Ovary (tissue), 9 donors: Measurements from ENCODE around the gene GTF3C4. TPM values are rescaled to one million over a fixed set of nuclear protein-coding genes. Genes with fewer than 3 reads are reported as not detected.

Experiments used
- DNase-seq, 5 donors: peaks; one replicate each; pipeline ENCODE4 v3.0.0-alpha.2; 2019 to 2020
- H3K27ac ChIP-seq, 2 donors: fragments of 200-600 bp; one replicate each; pipeline versions ENCODE4 v1.5.1 to v1.8.0; 2019 to 2022
- H3K27me3 ChIP-seq: fragments of 200-600 bp; one replicate; pipeline ENCODE4 v1.8.0; 2022
- H3K36me3 ChIP-seq: fragments of 200-600 bp; sonication (generic); one replicate; pipeline ENCODE4 v1.5.1; 2019
- H3K4me1 ChIP-seq: one replicate; pipeline ENCODE4 v1.8.1; 2013; ENCODE audit warnings: mild to moderate bottlenecking, moderate library complexity; ENCODE audit not compliant: insufficient read depth
- H3K4me3 ChIP-seq: fragments of 200-600 bp; sonication (generic); one replicate; pipeline ENCODE4 v1.5.1; 2017
- H3K9me3 ChIP-seq, 2 donors: fragments of 200-600 bp in 1 of 2; sonication (generic) in 1 of 2; one replicate each; pipeline versions ENCODE4 v1.5.1 to v1.8.1; 2013 to 2019; ENCODE audit warnings: mild to moderate bottlenecking in 1 of 2, moderate library complexity in 1 of 2
- CTCF ChIP-seq, 3 donors: fragments of 450-650 bp in 2 of 3; fragments of 200-600 bp in 1 of 3; IDR thresholded peaks; one replicate each; pipeline versions ENCODE4 v1.5.1 to v1.8.0; 2016 to 2022; ENCODE audit warnings: antibody characterized with exemption in 3 of 3, mild to moderate bottlenecking in 1 of 3
- EP300 ChIP-seq: sonication (generic); formaldehyde crosslinking; IDR thresholded peaks from one replicate; pipeline ENCODE4 v1.6.1; 2017; ENCODE audit warnings: antibody characterized with exemption
- POLR2A ChIP-seq: fragments of 450-650 bp; IDR thresholded peaks from one replicate; pipeline ENCODE4 v1.6.1; 2017; ENCODE audit warnings: antibody characterized with exemption, mild to moderate bottlenecking, moderate library complexity
- WGBS, 3 donors: extraction: QIAGEN DNeasy Blood & Tissue Kit in 1 of 3; methylation state at CpG; one replicate each; pipeline versions ENCODE4 v1.1.5 to v1.1.7; 2013 to 2017; 5-methylcytosine and 5-hydroxymethylcytosine counted together
- intact Hi-C, 4 donors: fragments of 100-400 bp; cut with DNase I; formaldehyde crosslinking; loops; one replicate each; pipeline versions ENCODE4 v1.11.0 to v1.15.1; 2022 to 2023
- polyA plus RNA-seq, 2 donors: library from polyadenylated mRNA; stranded (reverse); fragments of 200-250 nt in 1 of 2; fragments of 350-450 nt in 1 of 2; fragmentation: Illumina TruSeq in 1 of 2; extraction: RNeasy Lipid Tissue Mini Kit (QIAGEN cat#74804) in 1 of 2; gene quantifications; one replicate each; pipeline ENCODE4 v1.2.3, GENCODE V29; 2013 to 2014
- total RNA-seq, 7 donors: library from RNA; depleted of rRNA in 2 of 7; stranded (reverse); fragments of >200 nt in 2 of 7; fragmentation: NEBNext Ultra II Directional in 3 of 7; extraction: Animal tissue kit (Norgen Biotek cat#: 25700) in 3 of 7; gene quantifications; one replicate each; pipeline versions ENCODE4 v1.1.0 to v1.2.4, GENCODE V29; 2016 to 2023
- donor health status: DM: no; HTN: no; CAD: no; lungs with moderate emphysema.
- donor health status: DM: no; HTN: no; CAD: no.
- donor health status: Bipolar disorder and iron deficiency.
- donor health status: DM: yes; HTN: yes; CAD: no.
- donor health status: DM: no; HTN: no; CAD: no.
- donor health status: DM: yes; HTN: yes; CAD: no.

GTF3C4 gene
- total and polyA plus RNA-seq, 9 donors: 7.0 to 19.4 (median 15.5) TPM

- Histone ChIP-seq H3K9me3 (no peaks in the 10 kb centered on the region), H3K4me3 (no peak overlapping the region), H3K27me3 (no peaks in the 10 kb centered on the region), H3K27ac (no peak overlapping the region), H3K36me3 (no peaks in the 10 kb centered on the region), H3K4me1 (peaks cover 3% of the 10 kb centered on the region)
- TF ChIP-seq POLR2A (no peak), EP300 (no peak), CTCF (IDR thresholded peaks at IDR 0.05) (no peak)
- intact Hi-C loops: no loop called here
- DNase-seq: no peak
- 70 to 78% (median 76%) methylated on average over 1 of the region's 1 CpG for WGBS, 3 donors
These were observed 13.6 kb downstream of the GTF3C4 start for GRCh38 chr9:132683873-132684272.

- H3K27ac ChIP-seq: no peak overlapping the region
- DNase-seq: no peak
- no peaks in the 10 kb centered on the region for H3K36me3 ChIP-seq
- H3K4me1 ChIP-seq: no peaks in the 10 kb centered on the region
- no peaks in the 10 kb centered on the region for H3K27me3 ChIP-seq
- no peak overlapping the region for H3K4me3 ChIP-seq
- no peaks in the 10 kb centered on the region for H3K9me3 ChIP-seq
- WGBS, 3 donors: 53 to 58% (median 55%) methylated on average over 1 of the region's 1 CpG
- TF ChIP-seq EP300: no peak
- TF ChIP-seq POLR2A: no peak
- no peak for TF ChIP-seq CTCF (IDR thresholded peaks at IDR 0.05)
- intact Hi-C loops: no loop called here
These were observed 20.4 kb downstream of the GTF3C4 start for GRCh38 chr9:132690696-132691095.

GRCh38 chr9:132694144-132694543 is 23.9 kb downstream of the GTF3C4 start:
- TF ChIP-seq EP300: no peak
- TF ChIP-seq POLR2A: no peak
- TF ChIP-seq CTCF (IDR thresholded peaks at IDR 0.05): no peak
- WGBS, 3 donors: 53 to 59% (median 53%) methylated on average over 2 of the region's 2 CpGs
- intact Hi-C loops: no loop called here

GRCh38 chr9:132697230-132697629 is 27.0 kb downstream of the GTF3C4 start:
- Histone ChIP-seq H3K4me3 (no peak overlapping the region), H3K9me3 (no peaks in the 10 kb centered on the region), H3K4me1 (no peaks in the 10 kb centered on the region), H3K27me3 (no peaks in the 10 kb centered on the region), H3K36me3 (no peaks in the 10 kb centered on the region), H3K27ac (no peak overlapping the region)
- intact Hi-C loops: no loop called here
- TF ChIP-seq CTCF (IDR thresholded peaks at IDR 0.05): no peak
- TF ChIP-seq POLR2A: no peak
- no peak for TF ChIP-seq EP300
- no peak for DNase-seq

More at GRCh38 chr9:132694144-132694543, 23.9 kb downstream of the GTF3C4 start:
- H3K27me3 ChIP-seq: no peaks in the 10 kb centered on the region
- no peaks in the 10 kb centered on the region for H3K4me1 ChIP-seq
- no peak overlapping the region for H3K27ac ChIP-seq
- no peaks in the 10 kb centered on the region for H3K36me3 ChIP-seq
- DNase-seq: no peak
- no peaks in the 10 kb centered on the region for H3K9me3 ChIP-seq
- no peak overlapping the region for H3K4me3 ChIP-seq

- 23 to 28% (median 25%) methylated on average over 4 of the region's 4 CpGs for WGBS, 3 donors
- Histone ChIP-seq H3K27me3 (no peaks in the 10 kb centered on the region), H3K9me3 (no peaks in the 10 kb centered on the region), H3K4me1 (peaks cover 1% of the 10 kb centered on the region), H3K36me3 (no peaks in the 10 kb centered on the region), H3K4me3 (no peak overlapping the region), H3K27ac (no peak overlapping the region)
- intact Hi-C loops: no loop called here
- TF ChIP-seq EP300: no peak
- TF ChIP-seq POLR2A: no peak
- TF ChIP-seq CTCF (IDR thresholded peaks at IDR 0.05): no peak
- no peak for DNase-seq
These were observed 28.7 kb downstream of the GTF3C4 start for GRCh38 chr9:132698989-132699388.
